Fibroblast of gingiva (primary cell): ENCODE results near the gene DPH3.

Experiments used
- DNase-seq: peaks from one replicate; pipeline ENCODE4 v3.0.0-alpha.2; 2011; ENCODE audit warnings: low read depth

Gene DPH3

DNA sequence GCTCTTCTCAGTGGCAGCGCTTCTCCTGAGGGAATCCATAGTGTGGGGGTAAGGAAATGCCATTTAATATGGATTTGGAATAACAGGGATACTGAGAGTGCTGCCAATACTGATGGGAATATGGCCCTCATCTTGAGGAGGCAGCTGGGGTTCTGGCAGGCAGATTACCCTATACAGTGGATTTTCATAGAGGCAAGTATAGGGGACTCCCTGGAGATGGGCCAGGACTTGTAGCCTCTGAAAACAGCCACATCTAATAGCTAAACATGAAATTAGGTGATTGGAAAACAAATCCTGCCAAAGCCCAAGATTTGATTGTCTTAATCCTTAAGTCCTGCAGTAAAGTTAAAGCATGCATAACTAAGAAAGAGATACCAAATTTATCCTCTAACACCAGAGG is 30.9 kb downstream of the DPH3 start:
- no peak for DNase-seq

DNA sequence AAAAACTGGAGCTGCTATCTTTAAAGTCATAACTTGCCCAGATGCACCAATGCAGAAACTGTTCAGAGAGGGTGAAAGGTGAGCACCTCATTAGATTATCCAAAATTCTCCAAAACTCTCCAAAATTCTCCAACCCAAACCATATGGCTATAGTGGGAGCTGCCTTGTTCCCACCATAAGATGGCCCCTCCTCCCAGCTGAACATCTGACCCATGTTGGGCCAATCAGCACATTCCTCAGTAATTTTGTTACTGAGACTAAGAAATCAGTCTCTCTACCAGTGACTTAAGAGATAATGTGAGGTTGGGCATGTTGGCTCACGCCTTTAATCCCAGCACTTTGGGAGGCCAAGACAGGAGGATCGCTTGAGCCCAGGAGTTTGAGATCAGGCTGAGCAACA is 32.8 kb downstream of the DPH3 start:
- DNase-seq = no peak

DNA sequence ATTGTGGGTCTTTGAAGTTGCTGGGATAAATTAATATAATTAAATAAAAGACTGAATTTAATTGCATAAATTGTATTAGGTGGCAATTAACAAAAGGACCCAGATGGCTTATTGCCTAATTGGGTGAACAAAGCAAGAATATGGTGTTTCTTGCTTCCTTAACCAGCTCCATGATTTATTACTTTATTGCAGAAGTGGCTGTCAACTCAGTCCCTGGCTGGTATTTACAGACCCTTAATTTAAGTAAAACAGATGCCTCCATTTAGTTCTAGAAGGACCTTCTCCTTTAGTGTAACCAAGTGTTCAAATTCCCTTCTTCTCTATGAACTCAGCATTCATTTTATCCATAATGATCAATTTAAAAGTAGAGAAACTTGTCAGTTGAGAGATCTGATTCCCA is 35.1 kb downstream of the DPH3 start:
- DNase-seq = no peak

DNA sequence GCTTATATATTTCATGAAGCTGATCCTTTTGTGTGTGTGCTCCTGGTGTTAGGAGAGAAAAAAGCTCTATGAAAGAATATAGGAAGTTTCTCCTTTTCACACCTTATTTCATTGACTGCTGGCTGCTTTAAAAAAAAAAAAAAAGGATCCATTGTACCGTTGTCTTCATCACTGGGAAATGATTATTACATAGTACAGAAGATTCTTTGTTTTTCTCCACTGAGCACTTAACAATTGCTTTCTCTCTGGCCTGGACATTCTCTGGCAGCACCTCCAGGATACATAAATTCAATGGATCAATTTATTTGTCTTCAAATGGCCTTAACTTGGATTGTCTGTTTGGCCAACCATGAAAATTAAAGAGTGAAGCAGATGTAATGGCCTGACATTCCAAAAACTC is 37.2 kb downstream of the DPH3 start:
- no peak for DNase-seq

DNA sequence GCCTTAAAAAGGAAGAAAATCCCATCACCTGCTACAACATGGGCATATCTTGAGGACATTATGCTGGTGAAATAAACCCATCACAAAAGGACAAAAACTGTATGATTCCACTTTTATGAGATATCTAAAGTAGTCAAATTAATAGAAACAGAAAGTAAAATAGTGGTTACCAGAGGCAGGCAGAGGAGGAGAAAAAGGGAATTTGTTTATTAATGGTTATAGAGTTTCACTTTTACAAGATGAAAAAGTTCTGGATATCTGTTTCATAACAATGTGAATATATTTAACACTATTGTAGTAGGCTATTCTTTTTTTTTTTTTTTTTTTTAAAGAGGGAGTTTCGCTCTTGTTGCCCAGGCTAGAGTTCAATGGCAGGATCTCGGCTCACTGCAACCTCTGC is 40.4 kb downstream of the DPH3 start:
- DNase-seq = no peak

DNA sequence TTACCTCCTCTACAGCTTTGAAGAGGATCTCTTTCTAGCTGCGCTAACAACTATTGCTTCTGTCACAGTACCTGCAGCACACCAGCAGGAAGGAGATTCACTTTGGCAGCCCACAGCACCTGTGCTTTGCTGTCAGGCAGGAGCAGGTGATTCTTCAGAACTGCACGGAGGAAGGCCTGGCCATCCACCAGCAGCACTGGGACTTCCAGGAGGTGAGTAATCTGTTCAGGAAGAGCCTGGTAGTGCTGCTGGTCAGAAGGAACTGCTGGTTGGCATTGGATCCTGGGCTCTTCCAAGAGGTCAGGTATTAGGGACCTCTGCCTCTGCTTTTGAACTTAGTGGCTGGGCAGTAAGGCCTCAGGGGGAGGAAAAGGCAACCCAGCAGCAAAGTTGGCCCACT is 42.2 kb downstream of the DPH3 start:
- DNase-seq = no peak

DNA sequence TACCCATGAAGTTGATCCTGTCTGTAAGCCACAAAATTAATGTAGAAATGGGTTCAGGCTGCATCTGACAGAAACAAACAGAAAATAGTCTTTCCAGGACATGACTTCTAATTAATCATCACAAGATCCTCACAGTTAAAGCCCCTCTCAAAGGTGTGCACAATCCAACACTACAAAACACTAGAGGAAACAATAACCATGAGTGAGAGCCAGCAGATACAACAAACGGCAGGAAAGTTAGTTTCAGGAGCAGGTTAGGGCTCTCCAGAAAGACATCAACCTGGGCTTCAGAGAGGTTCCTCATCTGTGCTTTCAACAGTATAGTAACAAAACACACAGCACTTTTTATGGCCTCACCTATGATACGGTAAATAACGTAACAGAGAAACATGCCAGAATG is 42.8 kb downstream of the DPH3 start:
- no peak for DNase-seq

DNA sequence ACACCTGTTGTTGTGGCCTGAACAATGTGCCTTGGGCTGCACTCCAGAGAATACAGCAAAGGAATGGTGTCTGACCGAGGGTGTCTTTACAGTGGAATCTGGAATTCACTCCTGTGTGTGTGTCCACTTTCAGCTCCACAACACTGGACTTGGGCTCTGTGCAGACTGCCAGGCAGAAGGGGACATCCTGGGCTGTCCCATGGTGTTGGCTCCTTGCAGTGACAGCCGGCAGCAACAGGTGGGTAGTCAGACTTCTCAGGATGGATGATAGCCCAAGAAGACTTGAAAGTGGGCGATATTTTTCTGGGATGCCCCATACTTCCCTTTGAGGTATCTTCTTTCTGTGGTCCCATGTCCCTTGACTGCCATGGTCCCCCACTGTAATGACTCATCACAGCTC is 45.0 kb downstream of the DPH3 start:
- DNase-seq = no peak

DNA sequence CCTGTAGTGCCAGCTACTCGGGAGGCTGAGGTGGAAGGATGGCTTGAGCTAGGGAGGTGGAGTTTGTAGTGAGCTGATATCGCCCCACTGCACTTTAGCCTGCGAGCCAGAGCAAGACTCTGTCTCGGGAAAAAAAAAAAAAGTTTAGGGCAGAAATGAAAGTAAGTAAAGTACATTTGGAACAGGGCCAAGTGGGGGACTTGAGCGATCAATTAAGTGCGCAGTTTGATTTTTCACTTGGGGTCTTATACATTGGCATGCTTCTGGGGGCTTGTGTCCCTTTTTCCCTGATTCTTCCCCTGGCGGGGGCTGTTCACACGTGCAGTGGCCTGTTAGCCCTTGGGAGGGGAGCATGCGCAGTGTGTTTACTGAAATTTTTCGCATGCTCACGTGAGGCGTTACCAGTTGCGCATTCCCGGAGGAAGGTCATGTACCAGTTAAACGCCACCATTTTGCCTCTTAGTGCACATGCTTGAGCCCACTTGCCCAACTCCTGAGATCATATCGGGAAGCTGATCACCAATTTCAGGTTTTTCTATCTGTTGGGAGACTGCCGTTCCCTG is 48.3 kb downstream of the DPH3 start:
- no peak for DNase-seq

DNA sequence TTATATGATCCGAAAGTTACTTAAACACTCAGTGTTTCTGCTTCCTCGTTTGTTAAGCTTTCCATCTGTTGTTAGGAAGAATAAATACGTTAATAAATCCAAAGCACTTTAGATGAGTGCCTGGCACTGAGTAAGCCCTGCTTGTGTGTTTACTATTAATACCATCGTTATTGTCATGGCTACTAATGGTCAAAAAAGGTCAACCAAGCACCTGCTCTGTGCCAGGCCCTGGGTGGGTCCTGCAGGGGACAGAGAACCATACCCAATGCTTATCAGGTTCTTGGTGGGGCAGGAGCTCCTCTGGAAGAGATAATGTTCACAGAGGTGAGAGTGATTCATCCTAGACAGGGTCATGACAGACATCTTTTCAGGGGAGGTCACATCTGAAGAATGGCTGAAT is 50.4 kb downstream of the DPH3 start:
- DNase-seq = no peak

DNA sequence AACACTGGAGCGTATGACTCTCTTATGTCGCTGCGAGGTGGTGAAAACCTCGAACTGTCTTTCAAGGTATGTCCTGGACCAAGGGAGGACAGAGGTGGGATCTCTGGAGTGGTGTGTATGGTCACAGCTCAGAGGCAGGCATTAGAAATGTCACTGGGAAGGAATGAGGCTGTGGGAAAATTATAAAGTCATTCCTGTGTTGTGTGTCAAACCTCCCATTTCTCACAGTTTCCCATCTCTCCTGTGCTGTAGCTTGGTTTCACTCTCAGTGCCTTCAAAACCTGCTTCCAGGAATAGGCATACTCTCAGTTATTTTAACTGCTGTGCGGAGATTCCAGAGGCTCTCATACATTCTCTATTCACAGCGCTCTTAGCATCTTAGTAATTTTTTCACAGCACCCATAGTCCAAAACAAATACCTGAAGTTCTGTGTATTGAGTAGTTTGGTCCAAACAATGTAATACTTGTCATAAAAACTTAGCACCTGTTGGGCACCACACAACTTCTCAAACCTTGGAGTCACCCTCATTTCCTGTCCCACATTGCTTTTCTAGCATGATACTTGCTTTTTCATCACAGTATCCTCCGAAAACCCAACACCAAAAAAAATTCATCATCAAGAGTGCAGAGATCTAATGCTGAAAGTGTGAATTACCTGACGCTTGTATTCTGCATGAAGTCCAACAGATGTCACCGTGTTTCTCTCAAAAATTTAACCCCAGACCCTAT is 53.4 kb downstream of the DPH3 start:
- no peak for DNase-seq
